Activated CD8-positive, alpha-beta memory T cell treated with anti-CD3 and anti-CD28 coated beads, Interleukin-2, amount 50 U/mL, for 1 hour (primary cell): ENCODE data around the gene LTA4H.

Experiments
- DNase-seq: peaks from one replicate; pipeline ENCODE4 v3.0.0-alpha.2; 2020; ENCODE audit errors: extremely low read depth

The LTA4H gene

DNA sequence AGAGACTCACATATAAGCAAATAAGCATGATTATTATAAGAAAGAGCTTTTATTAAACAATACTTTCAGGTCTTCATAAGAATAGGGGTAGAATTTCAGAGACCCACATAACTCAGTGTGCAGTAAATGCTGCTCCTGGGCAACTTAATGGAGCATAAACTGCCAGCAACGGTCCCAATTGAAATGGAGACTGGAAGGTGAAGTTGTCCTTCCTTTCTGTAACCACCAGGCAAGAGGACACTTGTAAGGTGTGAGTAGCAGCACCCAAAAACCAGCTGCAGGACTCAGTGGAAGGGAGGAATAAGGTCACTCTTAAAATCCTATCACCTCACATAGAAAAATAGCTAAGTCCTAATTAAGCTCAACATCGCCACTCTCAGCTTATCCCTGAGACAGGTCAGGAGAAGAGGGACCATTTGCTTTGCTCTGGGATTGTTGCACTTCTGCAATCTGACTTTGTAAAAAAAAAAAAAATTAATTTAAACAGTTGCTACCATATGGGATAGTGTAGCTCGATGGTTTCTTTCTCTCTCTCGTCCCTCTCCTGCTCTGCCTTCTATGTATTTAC lies 22.7 kb upstream of the LTA4H start:
- DNase-seq = no peak

- no peak for DNase-seq
Measured at GRCh38 chr12:96056646-96057455, 21.5 kb upstream of the LTA4H start.

- DNase-seq = no peak
Measured at GRCh38 chr12:96054244-96054610, 18.8 kb upstream of the LTA4H start.

DNA sequence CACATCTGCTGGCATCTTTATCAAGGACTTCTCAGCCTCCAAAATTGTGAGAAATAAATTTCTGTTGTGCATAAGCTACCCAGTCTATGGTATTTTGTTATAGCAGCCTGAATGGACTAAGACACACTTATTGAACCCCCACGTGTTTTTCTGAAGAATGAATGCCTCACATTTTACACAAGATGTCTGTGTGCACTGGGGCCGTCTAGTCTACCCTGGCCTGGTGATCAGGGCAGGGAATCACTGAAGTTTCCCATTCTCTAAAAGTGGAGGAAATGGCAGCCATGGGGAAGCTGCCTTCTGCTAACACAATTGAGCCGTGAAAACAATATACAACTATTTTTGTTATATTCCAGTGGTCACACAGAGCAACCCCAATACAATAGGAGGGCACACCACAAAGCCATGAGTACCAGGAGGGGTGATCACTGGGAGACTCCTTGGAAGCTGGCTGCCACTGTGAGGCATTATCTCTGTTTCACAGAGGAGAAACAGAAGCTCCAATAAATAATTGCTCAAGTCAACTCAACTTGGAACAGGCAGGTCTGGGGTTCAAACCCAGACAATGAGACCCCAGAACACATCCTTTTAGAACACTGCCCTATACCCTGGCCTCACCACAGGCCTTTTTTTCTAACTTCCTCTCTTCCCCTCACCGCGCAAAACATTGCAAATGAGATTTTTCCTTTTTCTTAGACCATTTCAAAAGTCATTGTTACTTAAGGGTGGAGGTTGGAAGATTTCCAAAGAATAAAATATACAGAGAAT lies 18.3 kb upstream of the LTA4H start:
- DNase-seq = no peak

- DNase-seq = no peak
Measured at GRCh38 chr12:96051756-96052485, 16.5 kb upstream of the LTA4H start.

- DNase-seq = no peak
Measured at GRCh38 chr12:96050139-96050538, 14.8 kb upstream of the LTA4H start.

DNA sequence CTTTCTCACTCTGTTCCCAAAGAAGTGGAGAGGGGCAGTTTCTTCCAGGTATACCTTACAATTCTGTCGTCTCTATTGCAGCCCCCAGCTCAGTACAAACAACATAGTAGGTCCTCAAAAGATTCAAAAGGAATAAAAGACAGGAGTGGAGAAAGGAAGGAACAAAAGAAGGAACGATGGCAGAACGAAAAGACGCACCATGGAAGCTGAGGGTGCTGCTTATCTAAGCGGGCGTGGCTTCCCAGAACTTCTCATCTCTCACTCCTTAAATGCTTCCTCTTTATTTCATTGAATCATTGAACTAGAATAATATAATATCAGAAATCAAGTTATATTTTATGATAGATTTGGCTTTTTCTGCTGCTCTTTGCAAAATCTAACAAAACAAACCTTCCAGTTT lies 13.7 kb upstream of the LTA4H start:
- no peak for DNase-seq

- no peak for DNase-seq
Measured at GRCh38 chr12:96048393-96048969, 13.1 kb upstream of the LTA4H start.

DNA sequence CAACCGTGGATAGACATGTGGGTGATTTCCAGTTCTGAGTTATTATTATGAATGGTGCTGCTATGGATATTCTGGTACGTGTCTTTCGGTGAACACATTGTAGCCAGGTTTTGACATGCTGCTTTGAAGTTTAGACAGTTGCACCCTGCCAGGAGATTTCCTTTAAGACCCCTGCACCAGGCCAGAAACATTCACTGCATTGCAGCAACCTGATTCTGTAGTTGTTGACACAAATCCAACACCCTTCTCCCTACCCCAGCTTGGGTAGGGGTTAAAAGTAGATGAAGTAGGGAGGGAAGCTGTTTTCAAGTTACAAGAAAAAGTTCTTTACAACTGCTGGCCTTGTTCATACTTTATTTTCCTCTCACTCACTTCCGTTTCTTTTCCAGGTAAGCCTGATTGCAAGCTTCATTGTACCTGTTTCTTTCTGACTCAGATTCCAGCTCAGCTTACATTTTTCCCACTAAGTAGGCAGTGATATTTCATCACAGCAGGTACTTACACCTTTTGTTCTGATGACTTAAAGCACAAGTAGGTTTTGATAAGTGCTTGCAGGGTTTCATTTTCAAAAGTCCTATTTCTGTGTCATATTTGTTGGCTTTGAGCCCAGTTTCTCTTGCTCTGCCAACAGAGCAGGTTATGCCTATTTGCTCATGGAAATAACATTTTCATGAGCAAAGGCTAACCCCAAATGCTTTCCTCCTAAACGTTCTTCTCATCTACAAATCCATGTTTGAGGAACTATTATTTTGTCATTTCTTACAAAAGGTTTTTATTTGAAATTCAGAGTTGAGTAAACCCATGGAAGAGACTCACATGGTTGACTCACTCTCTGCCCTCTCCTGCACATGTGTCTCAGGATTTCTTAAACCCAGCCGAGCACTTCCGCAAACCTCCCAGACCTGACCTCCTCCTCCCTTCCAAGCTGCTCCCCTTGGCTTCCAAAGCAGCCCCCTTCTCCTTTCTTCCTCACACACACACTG lies 12.1 kb upstream of the LTA4H start:
- DNase-seq = no peak

DNA sequence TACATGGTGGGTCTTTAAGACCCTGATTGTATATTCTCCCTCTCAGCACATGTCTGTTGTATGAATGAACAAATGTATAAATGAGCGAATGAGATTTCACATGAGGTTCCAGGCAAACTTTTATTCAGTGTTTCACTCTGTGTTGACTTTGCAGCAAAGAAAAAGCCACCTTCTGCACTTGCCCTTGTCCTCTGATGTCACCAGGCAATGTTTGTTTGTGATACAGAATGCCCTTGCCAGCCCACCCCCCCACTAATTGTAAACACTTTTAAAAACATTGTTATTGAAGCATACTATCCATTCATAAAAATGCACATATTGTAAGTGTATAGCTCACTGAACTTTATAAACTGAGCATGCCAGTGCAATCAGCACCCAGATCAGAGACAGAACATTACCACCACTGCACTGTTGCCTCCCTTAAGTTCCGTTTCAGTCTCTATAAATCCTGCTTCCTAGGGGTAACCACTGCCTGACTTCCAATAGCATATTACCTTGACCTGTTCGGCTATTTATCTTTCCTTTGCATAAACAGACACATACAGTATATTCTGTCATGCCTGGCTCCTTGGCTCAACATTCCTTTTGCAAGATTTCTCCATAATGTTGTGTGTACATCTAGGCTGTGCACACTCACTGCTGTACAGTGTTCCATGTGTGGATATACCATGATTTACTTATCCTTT lies 11.3 kb upstream of the LTA4H start:
- no peak for DNase-seq

- no peak for DNase-seq
Measured at GRCh38 chr12:96045566-96045965, 10.2 kb upstream of the LTA4H start.

DNA sequence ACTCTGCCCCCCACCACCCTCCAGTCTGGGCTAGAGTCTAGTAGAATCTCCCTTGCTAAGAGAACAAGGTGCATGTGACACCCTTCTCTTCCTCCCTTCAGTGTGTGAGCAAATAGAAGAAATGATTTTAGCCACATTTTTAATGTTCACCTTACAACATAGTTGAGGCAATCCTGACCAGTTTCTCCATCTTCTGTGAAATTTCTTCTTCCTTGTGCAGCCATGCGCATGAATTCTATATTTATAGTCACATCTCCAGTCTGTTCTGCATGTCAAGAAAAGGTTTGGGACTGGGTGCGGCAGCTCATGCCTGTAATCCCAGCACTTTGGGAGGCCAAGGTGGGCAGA lies 9.5 kb upstream of the LTA4H start:
- DNase-seq = no peak

DNA sequence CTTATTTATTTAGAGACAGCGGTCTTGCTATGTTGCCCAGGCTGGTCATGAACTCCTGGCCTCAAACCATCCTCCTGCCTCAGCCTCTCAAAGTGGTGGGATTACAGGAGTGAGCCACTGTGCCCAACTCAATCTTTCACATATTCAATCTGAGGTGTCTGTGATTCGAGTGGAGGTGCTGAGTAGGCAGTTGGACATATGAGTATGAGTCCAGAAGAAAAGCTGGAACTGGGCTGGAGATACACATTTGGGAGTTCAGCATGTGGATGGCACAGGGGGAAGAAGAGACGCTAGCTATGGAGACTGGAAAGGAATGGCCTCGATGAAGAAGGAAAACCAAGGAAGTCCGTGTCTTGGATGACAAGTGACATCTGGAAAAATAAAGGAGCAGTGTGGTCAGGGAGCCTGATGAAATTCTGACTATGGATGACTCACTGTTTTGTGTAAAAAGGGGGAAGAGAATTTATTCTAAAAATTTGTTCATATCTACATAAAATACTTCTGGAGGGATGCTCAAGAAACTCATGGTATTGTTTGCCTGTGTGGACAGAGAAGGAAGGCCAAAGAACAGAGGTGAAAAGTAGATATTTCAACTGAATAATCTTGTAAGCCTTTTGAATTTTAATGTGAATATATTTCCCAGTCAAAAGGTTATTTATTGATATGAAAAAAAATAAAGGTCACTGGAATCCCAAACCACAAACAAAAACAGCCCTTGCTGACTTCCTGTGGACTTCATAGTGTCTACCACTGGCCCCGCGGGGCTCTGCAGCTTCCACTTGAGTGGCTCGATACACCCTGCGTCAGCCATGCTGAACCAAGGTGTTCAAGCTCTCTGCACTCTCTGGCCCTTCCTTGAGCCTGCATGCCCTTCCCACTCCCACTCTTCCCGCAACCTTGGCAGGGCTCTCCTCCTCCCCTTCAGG lies 8.9 kb upstream of the LTA4H start:
- DNase-seq = no peak

DNA sequence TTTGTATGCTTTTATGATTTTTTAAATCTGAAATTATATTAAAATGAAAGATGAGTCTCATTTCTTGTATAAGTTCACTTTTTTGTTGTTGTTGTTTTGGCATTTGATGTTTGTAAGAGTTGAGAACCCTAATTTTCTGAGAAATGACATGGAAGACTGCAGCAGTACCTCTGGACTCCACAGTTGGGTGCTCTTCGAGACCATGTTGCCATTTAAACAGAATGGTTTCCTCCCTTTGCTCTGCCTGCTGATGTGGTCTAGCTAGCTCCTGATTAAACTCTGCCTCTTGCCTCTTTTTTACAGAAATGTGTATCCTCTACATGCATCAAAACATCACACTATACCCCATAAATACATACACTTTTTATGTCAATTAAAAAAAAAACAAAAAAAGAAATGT lies 5.8 kb upstream of the LTA4H start:
- DNase-seq = no peak

- DNase-seq = no peak
Measured at GRCh38 chr12:96040305-96041133, 5.1 kb upstream of the LTA4H start.

DNA sequence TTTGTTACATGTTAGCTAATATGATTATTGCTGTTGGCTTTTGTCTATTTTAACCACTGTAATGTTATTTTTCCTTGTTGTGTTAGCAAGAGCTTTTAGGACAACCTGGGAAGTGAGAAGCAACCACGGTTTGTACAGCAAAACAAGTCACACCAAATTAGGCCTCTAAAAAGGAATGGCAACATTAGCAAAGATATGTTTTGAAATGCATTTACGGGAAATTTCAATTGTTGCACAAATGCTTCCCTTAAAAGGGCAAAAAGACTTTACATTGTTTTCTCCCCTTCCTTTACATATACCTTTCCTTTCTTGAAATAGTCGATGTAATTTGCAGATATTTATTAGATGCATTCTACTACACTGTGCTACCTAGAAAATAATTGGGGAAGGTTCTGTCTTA lies 4.1 kb upstream of the LTA4H start:
- DNase-seq = no peak

DNA sequence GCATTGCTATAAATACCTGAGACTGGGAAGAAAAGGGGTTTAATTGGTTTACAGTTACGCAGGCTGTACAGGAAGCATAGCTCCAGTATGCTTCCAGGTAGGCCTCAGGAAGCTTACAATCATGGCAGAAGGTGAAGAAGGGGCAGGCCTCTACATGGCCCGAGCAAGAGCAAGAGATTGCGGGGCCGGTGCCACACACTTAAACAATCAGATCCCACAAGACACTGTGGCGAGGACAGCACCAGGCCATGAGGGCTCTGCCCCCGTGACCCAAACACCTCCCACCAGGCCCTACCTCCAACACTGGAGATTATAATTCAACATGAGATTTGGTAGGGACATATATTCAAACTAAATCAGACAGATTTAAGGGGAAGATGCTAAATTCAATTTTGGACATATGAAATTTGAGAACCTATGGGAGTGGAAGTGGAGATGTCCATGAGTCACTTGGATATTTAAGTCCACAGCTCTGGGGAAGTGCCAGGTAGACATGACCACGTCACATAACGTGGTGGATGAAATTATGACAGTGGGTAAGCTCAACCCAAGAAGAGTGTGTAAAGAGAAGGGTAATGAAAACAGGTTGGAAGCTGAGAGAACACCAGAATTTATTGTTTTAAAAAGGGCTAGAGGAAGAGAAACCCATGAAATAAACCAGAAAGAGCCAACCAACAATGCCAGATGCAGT lies 1.5 kb upstream of the LTA4H start:
- DNase-seq = no peak
